Ovary (tissue), 10 donors: ENCODE measurements around the gene GTF2H1. TPM values are rescaled to one million over a fixed set of nuclear protein-coding genes. Genes with fewer than 3 reads are reported as not detected.

ENCODE experiments used
- DNase-seq, 5 donors: peaks; one replicate each; pipeline ENCODE4 v3.0.0-alpha.2; 2019 to 2020
- H3K27ac ChIP-seq, 2 donors: fragments of 200-600 bp; one replicate each; pipeline versions ENCODE4 v1.5.1 to v1.8.0; 2019 to 2022
- H3K27me3 ChIP-seq: fragments of 200-600 bp; one replicate; pipeline ENCODE4 v1.8.0; 2022
- H3K36me3 ChIP-seq: fragments of 200-600 bp; sonication (generic); one replicate; pipeline ENCODE4 v1.5.1; 2019
- H3K4me1 ChIP-seq: one replicate; pipeline ENCODE4 v1.8.1; 2013; ENCODE audit warnings: mild to moderate bottlenecking, moderate library complexity; ENCODE audit not compliant: insufficient read depth
- H3K4me3 ChIP-seq: fragments of 200-600 bp; sonication (generic); one replicate; pipeline ENCODE4 v1.5.1; 2017
- H3K9me3 ChIP-seq, 2 donors: fragments of 200-600 bp in 1 of 2; sonication (generic) in 1 of 2; one replicate each; pipeline versions ENCODE4 v1.5.1 to v1.8.1; 2013 to 2019; ENCODE audit warnings: mild to moderate bottlenecking in 1 of 2, moderate library complexity in 1 of 2
- CTCF ChIP-seq, 3 donors: fragments of 450-650 bp in 2 of 3; fragments of 200-600 bp in 1 of 3; IDR thresholded peaks; one replicate each; pipeline versions ENCODE4 v1.5.1 to v1.8.0; 2016 to 2022; ENCODE audit warnings: antibody characterized with exemption in 3 of 3, mild to moderate bottlenecking in 1 of 3
- EP300 ChIP-seq: sonication (generic); formaldehyde crosslinking; IDR thresholded peaks from one replicate; pipeline ENCODE4 v1.6.1; 2017; ENCODE audit warnings: antibody characterized with exemption
- POLR2A ChIP-seq: fragments of 450-650 bp; IDR thresholded peaks from one replicate; pipeline ENCODE4 v1.6.1; 2017; ENCODE audit warnings: antibody characterized with exemption, mild to moderate bottlenecking, moderate library complexity
- WGBS, 3 donors: extraction: QIAGEN DNeasy Blood & Tissue Kit in 1 of 3; methylation state at CpG; one replicate each; pipeline versions ENCODE4 v1.1.5 to v1.1.7; 2013 to 2017; 5-methylcytosine and 5-hydroxymethylcytosine counted together
- intact Hi-C, 4 donors: fragments of 100-400 bp; cut with DNase I; formaldehyde crosslinking; loops; one replicate each; pipeline versions ENCODE4 v1.11.0 to v1.15.1; 2022 to 2023
- long read RNA-seq, 3 donors: library from polyadenylated mRNA in 2 of 3; unstranded in 2 of 3; transcript quantifications; one replicate each; pipeline ENCODE4 v2.0.0 and lab custom pipeline, GENCODE V29; 2021 to 2026
- polyA plus RNA-seq, 2 donors: library from polyadenylated mRNA; stranded (reverse); fragments of 200-250 nt in 1 of 2; fragments of 350-450 nt in 1 of 2; fragmentation: Illumina TruSeq in 1 of 2; extraction: RNeasy Lipid Tissue Mini Kit (QIAGEN cat#74804) in 1 of 2; gene quantifications; one replicate each; pipeline ENCODE4 v1.2.3, GENCODE V29; 2013 to 2014
- total RNA-seq, 7 donors: library from RNA; depleted of rRNA in 2 of 7; stranded (reverse); fragments of >200 nt in 2 of 7; fragmentation: NEBNext Ultra II Directional in 3 of 7; extraction: Animal tissue kit (Norgen Biotek cat#: 25700) in 3 of 7; gene quantifications; one replicate each; pipeline versions ENCODE4 v1.1.0 to v1.2.4, GENCODE V29; 2016 to 2023
- donor health status: DM: no; HTN: no; CAD: no; lungs with moderate emphysema.
- donor health status: DM: no; HTN: no; CAD: no.
- donor health status: Bipolar disorder and iron deficiency.
- donor health status: DM: yes; HTN: yes; CAD: no.
- donor health status: DM: no; HTN: no; CAD: no.
- donor health status: DM: yes; HTN: yes; CAD: no.

GTF2H1 gene
- 10 to 100 TPM; 30.0 to 48.3 (median 38.3) TPM for total RNA-seq
- 10 to 100 TPM; 23.9 to 41.0 TPM for polyA plus RNA-seq
- long read RNA-seq, donor 1, transcript GTF2H1-201 (15 exons, 2,982 nt): major isoform, 51 of 80 reads
- long read RNA-seq, donor 1, partial matches to known transcripts: 12 of 80 reads
- long read RNA-seq, donor 1, other reads (novel, unspliced or antisense): 14 of 80 reads
- long read RNA-seq, donor 2, transcript GTF2H1-201 (15 exons, 2,982 nt): major isoform, 8 of 57 reads
- long read RNA-seq, donor 2, partial matches to known transcripts: 45 of 57 reads
- long read RNA-seq, donor 2, other reads (novel, unspliced or antisense): 0 of 57 reads
- long read RNA-seq, donor 3, transcript GTF2H1-201 (15 exons, 2,982 nt): major isoform, 34 of 47 reads
- long read RNA-seq, donor 3, partial matches to known transcripts: 1 of 47 reads
- long read RNA-seq, donor 3, other reads (novel, unspliced or antisense): 8 of 47 reads

GRCh38 chr11:18321969-18322711 lies at the start of gene GTF2H1, which contains the start of gene HPS5:
Gene GTF2H1 (plus strand): TSS chr11:18322567. CDS start chr11:18333075, 10,508 bp downstream.
Gene HPS5 (minus strand): TSS chr11:18322140. CDS start chr11:18317858, 4,282 bp downstream.
- no peaks in the 10 kb centered on the region for H3K27me3 ChIP-seq
- peak; percentile 94 to 97 (median 95) for DNase-seq
- peak within 1 kb of the TSS; percentile 95 to 98 for H3K27ac ChIP-seq
- peak within 1 kb of the TSS; percentile 92 for H3K4me3 ChIP-seq
- H3K36me3 ChIP-seq: no peaks in the 10 kb centered on the region
- intact Hi-C loops: loop anchor here (2.0 to 10.0 kb wide), 4 partner anchors 60 to 75 kb away; partner anchors contain the start of gene LDHA (in 1 of the 4)
- 1% methylated on average over 58 to 61 of the region's 61 CpGs for WGBS, 3 donors
- peak; percentile 98 for TF ChIP-seq EP300
- TF ChIP-seq POLR2A: peak; percentile 90
- no peak for TF ChIP-seq CTCF (IDR thresholded peaks at IDR 0.05)
- H3K9me3 ChIP-seq: no peaks in the 10 kb centered on the region
- H3K4me1 ChIP-seq: peaks cover 8% of the 10 kb centered on the region

- no peak overlapping the region for H3K4me3 ChIP-seq
- WGBS, 3 donors: 51 to 61% (median 52%) methylated on average over 5 of the region's 5 CpGs
- no peaks in the 10 kb centered on the region for H3K9me3 ChIP-seq
- intact Hi-C loops: no loop called here
- no peak for DNase-seq
- no peak for TF ChIP-seq CTCF (IDR thresholded peaks at IDR 0.05)
- no peak for TF ChIP-seq POLR2A
- no peak for TF ChIP-seq EP300
- no peaks in the 10 kb centered on the region for H3K4me1 ChIP-seq
- H3K27ac ChIP-seq: no peak overlapping the region
- H3K27me3 ChIP-seq: no peaks in the 10 kb centered on the region
- H3K36me3 ChIP-seq: no peaks in the 10 kb centered on the region
These were observed 44.6 kb upstream of the GTF2H1 start for GRCh38 chr11:18277565-18278271.

- WGBS, 3 donors: 89 to 92% (median 89%) methylated on average over 4 of the region's 4 CpGs
- no peak for TF ChIP-seq CTCF (IDR thresholded peaks at IDR 0.05)
- TF ChIP-seq POLR2A: no peak
- TF ChIP-seq EP300: no peak
- no peaks in the 10 kb centered on the region for H3K9me3 ChIP-seq
- H3K4me3 ChIP-seq: no peak overlapping the region
- H3K4me1 ChIP-seq: no peaks in the 10 kb centered on the region
- DNase-seq: no peak
- H3K27ac ChIP-seq: no peak overlapping the region
- H3K36me3 ChIP-seq: no peaks in the 10 kb centered on the region
- H3K27me3 ChIP-seq: no peaks in the 10 kb centered on the region
- intact Hi-C loops: no loop called here
These were observed 41.8 kb upstream of the GTF2H1 start for GRCh38 chr11:18280438-18281045.

GRCh38 chr11:18282626-18283025 lies 39.7 kb upstream of the GTF2H1 start:
- Histone ChIP-seq H3K27ac (no peak overlapping the region), H3K9me3 (no peaks in the 10 kb centered on the region), H3K27me3 (no peaks in the 10 kb centered on the region), H3K4me1 (no peaks in the 10 kb centered on the region), H3K4me3 (no peak overlapping the region), H3K36me3 (no peaks in the 10 kb centered on the region)
- 96 to 97% (median 97%) methylated on average over 2 of the region's 2 CpGs for WGBS, 3 donors
- no peak for DNase-seq
- intact Hi-C loops: no loop called here
- TF ChIP-seq EP300 (no peak), CTCF (IDR thresholded peaks at IDR 0.05) (no peak), POLR2A (no peak)
